ENCODE results near the gene ASZ1.

GRCh38 chr7:117435475-117436043, 8.3 kb upstream of the ASZ1 start:
- TF ChIP-seq CTCF (IDR thresholded peaks at IDR 0.05; ENCODE audit: borderline replicate concordance, extremely low read depth, low read length, poor library complexity, severe bottlenecking) = no peak
- TF ChIP-seq EZH2 (IDR thresholded peaks at IDR 0.05; ENCODE audit: borderline replicate concordance, low read depth, low read length, severe bottlenecking) = no peak

Data from DND-41 (cell line).